Measurements from ENCODE around the gene PRDM11.

The PRDM11 gene

DNA sequence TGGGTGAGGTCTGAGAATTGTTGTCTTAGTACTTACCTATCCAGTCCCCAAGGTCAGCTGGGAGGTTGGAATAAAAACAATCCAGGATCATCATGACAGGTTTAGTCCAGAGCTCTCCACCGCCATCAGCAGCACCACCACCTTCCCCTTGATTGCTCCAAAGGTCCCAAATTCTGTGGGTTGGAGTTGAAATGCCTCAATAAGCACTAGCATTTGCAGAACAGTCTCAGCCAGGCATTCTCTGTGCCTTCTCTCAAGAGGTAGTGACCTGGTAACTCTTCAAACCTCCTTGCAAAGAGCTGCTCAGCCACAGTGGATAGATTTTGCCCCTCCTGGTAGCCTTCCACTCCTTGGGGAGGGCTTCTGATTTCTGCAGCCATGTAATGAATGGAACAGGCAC, 69.6 kb downstream of the PRDM11 start:
- no peaks in the 10 kb centered on the region for H3K4me1 ChIP-seq (ENCODE audit: insufficient read depth, low read length, severe bottlenecking)
- H3K27me3 ChIP-seq (ENCODE audit: insufficient read depth, low read length): no peaks in the 10 kb centered on the region
- H3K9ac ChIP-seq (ENCODE audit: low read length): no peak overlapping the region
- TF ChIP-seq, protein P1, sequence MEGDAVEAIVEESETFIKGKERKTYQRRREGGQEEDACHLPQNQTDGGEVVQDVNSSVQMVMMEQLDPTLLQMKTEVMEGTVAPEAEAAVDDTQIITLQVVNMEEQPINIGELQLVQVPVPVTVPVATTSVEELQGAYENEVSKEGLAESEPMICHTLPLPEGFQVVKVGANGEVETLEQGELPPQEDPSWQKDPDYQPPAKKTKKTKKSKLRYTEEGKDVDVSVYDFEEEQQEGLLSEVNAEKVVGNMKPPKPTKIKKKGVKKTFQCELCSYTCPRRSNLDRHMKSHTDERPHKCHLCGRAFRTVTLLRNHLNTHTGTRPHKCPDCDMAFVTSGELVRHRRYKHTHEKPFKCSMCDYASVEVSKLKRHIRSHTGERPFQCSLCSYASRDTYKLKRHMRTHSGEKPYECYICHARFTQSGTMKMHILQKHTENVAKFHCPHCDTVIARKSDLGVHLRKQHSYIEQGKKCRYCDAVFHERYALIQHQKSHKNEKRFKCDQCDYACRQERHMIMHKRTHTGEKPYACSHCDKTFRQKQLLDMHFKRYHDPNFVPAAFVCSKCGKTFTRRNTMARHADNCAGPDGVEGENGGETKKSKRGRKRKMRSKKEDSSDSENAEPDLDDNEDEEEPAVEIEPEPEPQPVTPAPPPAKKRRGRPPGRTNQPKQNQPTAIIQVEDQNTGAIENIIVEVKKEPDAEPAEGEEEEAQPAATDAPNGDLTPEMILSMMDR (IDR thresholded peaks at IDR 0.05; ENCODE audit: low read length): no peak
- no peak for TF ChIP-seq EZH2 (IDR thresholded peaks at IDR 0.05; ENCODE audit: borderline replicate concordance, low read length)
- no peaks in the 10 kb centered on the region for H3K79me2 ChIP-seq (ENCODE audit: insufficient read depth, low read length)
- H4K20me1 ChIP-seq (ENCODE audit: insufficient read depth, low read length): no peaks in the 10 kb centered on the region
- H3K4me2 ChIP-seq (ENCODE audit: low read length): no peak overlapping the region
- H3K9me2 ChIP-seq (ENCODE audit: low read depth, low read length): no peaks in the 10 kb centered on the region
- H2AFZ ChIP-seq (ENCODE audit: low read length): no peak overlapping the region
- H3K4me3 ChIP-seq (ENCODE audit: low read depth, low read length, poor library complexity, severe bottlenecking): no peak overlapping the region
- no peaks in the 10 kb centered on the region for H3K36me3 ChIP-seq (ENCODE audit: insufficient read depth, low read length)
- H3K9me3 ChIP-seq (ENCODE audit: low read length): no peaks in the 10 kb centered on the region
- H3K27ac ChIP-seq (ENCODE audit: low read depth, low read length, poor library complexity, severe bottlenecking): no peak overlapping the region
- no peaks in the 10 kb centered on the region for H3F3A ChIP-seq (ENCODE audit: insufficient read depth, low read length)

DNA sequence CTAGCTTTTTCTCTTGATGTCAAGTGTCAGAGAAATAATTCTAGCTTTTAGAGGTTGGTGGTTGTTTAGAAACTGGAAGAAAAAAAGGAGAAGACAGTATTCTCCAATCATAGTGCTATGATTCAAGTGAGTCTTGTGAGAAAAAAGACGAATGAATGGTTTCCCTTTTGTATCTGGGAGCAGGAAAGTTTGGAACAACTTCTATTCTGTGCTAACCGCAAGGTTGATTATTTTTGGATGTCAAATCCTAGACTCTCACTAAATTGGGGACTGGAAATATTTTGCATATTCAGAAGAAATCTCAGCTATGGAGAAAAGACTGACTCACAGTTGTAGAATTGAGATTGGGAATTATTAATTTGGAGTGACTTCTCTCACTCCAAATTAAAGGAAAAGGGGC, 70.5 kb downstream of the PRDM11 start:
- no peaks in the 10 kb centered on the region for H3K4me1 ChIP-seq (ENCODE audit: insufficient read depth, low read length, severe bottlenecking)
- H3K36me3 ChIP-seq (ENCODE audit: insufficient read depth, low read length): no peaks in the 10 kb centered on the region
- H3K9me2 ChIP-seq (ENCODE audit: low read depth, low read length): no peaks in the 10 kb centered on the region
- no peaks in the 10 kb centered on the region for H3K27me3 ChIP-seq (ENCODE audit: insufficient read depth, low read length)
- H3K4me2 ChIP-seq (ENCODE audit: low read length): no peak overlapping the region
- TF ChIP-seq EZH2 (IDR thresholded peaks at IDR 0.05; ENCODE audit: borderline replicate concordance, low read length): no peak
- TF ChIP-seq, protein P1 (IDR thresholded peaks at IDR 0.05; ENCODE audit: low read length): no peak
- H3K9ac ChIP-seq (ENCODE audit: low read length): no peak overlapping the region
- H3K79me2 ChIP-seq (ENCODE audit: insufficient read depth, low read length): no peaks in the 10 kb centered on the region
- H3K27ac ChIP-seq (ENCODE audit: low read depth, low read length, poor library complexity, severe bottlenecking): no peak overlapping the region
- H3F3A ChIP-seq (ENCODE audit: insufficient read depth, low read length): no peaks in the 10 kb centered on the region
- no peak overlapping the region for H3K4me3 ChIP-seq (ENCODE audit: low read depth, low read length, poor library complexity, severe bottlenecking)
- no peaks in the 10 kb centered on the region for H3K9me3 ChIP-seq (ENCODE audit: low read length)
- no peak overlapping the region for H2AFZ ChIP-seq (ENCODE audit: low read length)
- H4K20me1 ChIP-seq (ENCODE audit: insufficient read depth, low read length): no peaks in the 10 kb centered on the region

DNA sequence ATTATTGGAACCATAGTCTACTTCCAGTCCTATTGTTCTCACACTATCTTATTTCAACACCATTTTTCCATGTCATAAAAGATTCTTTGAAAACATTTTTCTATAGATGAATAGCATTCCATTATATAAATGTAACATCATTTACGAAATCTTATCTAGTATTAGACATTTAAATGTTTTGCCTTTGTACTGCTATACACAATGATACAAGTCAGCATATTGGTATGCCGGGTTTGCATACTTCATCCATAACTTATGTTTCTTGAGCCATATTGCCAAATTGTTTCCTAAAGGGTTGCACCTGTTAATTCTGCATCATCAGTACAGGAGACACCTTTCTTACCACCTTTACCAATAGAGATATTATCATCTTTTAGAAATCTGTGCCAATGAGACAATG, 71.6 kb downstream of the PRDM11 start:
- Histone ChIP-seq H3K9ac (ENCODE audit: low read length) (no peak overlapping the region), H3F3A (ENCODE audit: insufficient read depth, low read length) (no peaks in the 10 kb centered on the region), H2AFZ (ENCODE audit: low read length) (no peak overlapping the region), H3K4me1 (ENCODE audit: insufficient read depth, low read length, severe bottlenecking) (no peaks in the 10 kb centered on the region), H3K36me3 (ENCODE audit: insufficient read depth, low read length) (no peaks in the 10 kb centered on the region), H3K27me3 (ENCODE audit: insufficient read depth, low read length) (no peaks in the 10 kb centered on the region), H3K9me3 (ENCODE audit: low read length) (no peaks in the 10 kb centered on the region), H3K4me2 (ENCODE audit: low read length) (no peak overlapping the region), H3K9me2 (ENCODE audit: low read depth, low read length) (no peaks in the 10 kb centered on the region), H3K79me2 (ENCODE audit: insufficient read depth, low read length) (no peaks in the 10 kb centered on the region), H3K4me3 (ENCODE audit: low read depth, low read length, poor library complexity, severe bottlenecking) (no peak overlapping the region), H3K27ac (ENCODE audit: low read depth, low read length, poor library complexity, severe bottlenecking) (no peak overlapping the region), H4K20me1 (ENCODE audit: insufficient read depth, low read length) (no peaks in the 10 kb centered on the region)
- TF ChIP-seq, protein P1 (IDR thresholded peaks at IDR 0.05; ENCODE audit: low read length): no peak
- TF ChIP-seq EZH2 (IDR thresholded peaks at IDR 0.05; ENCODE audit: borderline replicate concordance, low read length): no peak

Measured in OCI-LY1 (cell line).